ENCODE measurements around the gene KDM2B. TPM values are rescaled to one million over a fixed set of nuclear protein-coding genes. Genes with fewer than 3 reads are reported as not detected.

KDM2B gene
- total and polyA plus RNA-seq, 10 of the 15 experiments (the other 5 are each of a cell fraction or from before 2014, with no cell fraction given) = 13.6 to 124 (median 40.4) TPM

GRCh38 chr12:121443911-121444841, 136.6 kb downstream of the KDM2B start:
- SMC1A ChIA-PET (ENCODE audit: uncharacterized antibody, unreplicated experiment) = interaction anchor here (0.6 to 1.4 kb wide), 6 partner anchors 18 to 109 kb away, joined by 3 read pairs; partner anchors contain the start of gene RNF34
- no peaks in the 10 kb centered on the region for H3K79me2 ChIP-seq (ENCODE audit: control insufficient read depth, insufficient read depth, low read length)
- H3K9me3 ChIP-seq (replicated peaks; ENCODE audit: control insufficient read depth, insufficient read depth, low read length) = no peaks in the 10 kb centered on the region
- TSS peak; percentile 29 for BruUV-seq (replicated peaks)
- TF ChIP-seq EP300 (IDR thresholded peaks at IDR 0.05; ENCODE audit: borderline replicate concordance in 1 of 2, control insufficient read depth in 1 of 2, low read depth in 2 of 2, low read length in 2 of 2) (no peak), ZNF622 (IDR thresholded peaks at IDR 0.05) (no peak), IRF5 (IDR thresholded peaks at IDR 0.05; ENCODE audit: borderline replicate concordance) (no peak), CBX3 (IDR thresholded peaks at IDR 0.05; ENCODE audit: borderline replicate concordance, low read depth) (no peak)
- H3K4me3 ChIP-seq = no peak overlapping the region
- CTCF ChIA-PET = interaction anchor here (0.6 to 6.3 kb wide), 22 partner anchors 11 to 383 kb away, joined by 3 to 90 read pairs (median 4); partner anchors contain the start of gene ANAPC5
- POLR2A ChIA-PET = interaction anchor here (1.6 kb wide), 1 partner anchor 15 kb away, joined by 5 read pairs; no protein-coding TSS in a partner anchor
- no peaks in the 10 kb centered on the region; the same call in 1 of the 2 replicates for H4K20me1 ChIP-seq (ENCODE audit: control insufficient read depth, insufficient read depth)
- intact Hi-C loops (cut with micrococcal nuclease; ENCODE audit: unreplicated experiment) (loop anchor here (1.0 kb wide), 2 partner anchors 92 to 109 kb away; partner anchors contain the start of gene ANAPC5), in situ Hi-C loops (cut with MboI) (loop anchor here (25.0 kb wide), 1 partner anchor 107 kb away; no protein-coding TSS in a partner anchor)
- DNase-seq (ENCODE audit: low read depth, low spot score) (no peak), FAIRE-seq (no peak), ATAC-seq (no peak)
- WGBS (ENCODE audit: insufficient coverage, insufficient replicate concordance, low lambda C conversion rate, missing lambda C conversion rate) = 91% methylated on average over 45 of the region's 45 CpGs
- no peak overlapping the region for H2AFZ ChIP-seq (ENCODE audit: control insufficient read depth, low read depth, low read length)
- no peak overlapping the region for H3K27ac ChIP-seq (ENCODE audit: control insufficient read depth, insufficient read depth)
- H3K36me3 ChIP-seq (ENCODE audit: control insufficient read depth in 2 of 2, insufficient read depth in 2 of 2, low read length in 1 of 2) = peaks cover 29 to 60% of the 10 kb centered on the region in 2 experiments
- no peaks in the 10 kb centered on the region for H3K27me3 ChIP-seq (replicated peaks in 1 of 2; ENCODE audit: control insufficient read depth in 2 of 2, insufficient read depth in 2 of 2, low read length in 1 of 2)
- no peak overlapping the region for H3K4me2 ChIP-seq (ENCODE audit: control insufficient read depth, insufficient read depth)
- H3K4me1 ChIP-seq (ENCODE audit: control insufficient read depth, insufficient read depth, low read length) = no peaks in the 10 kb centered on the region
- H3K9ac ChIP-seq (ENCODE audit: control insufficient read depth, insufficient read depth, low read length) = no peak overlapping the region
- RAD21 ChIA-PET (ENCODE audit: unreplicated experiment) = interaction anchor here (1.0 to 2.4 kb wide), 6 partner anchors 43 to 129 kb away, joined by 3 to 21 read pairs (median 7); no protein-coding TSS in a partner anchor

Measured in GM12878 (cell line).